Measurements from ENCODE around the gene RNPEPL1.

DNA sequence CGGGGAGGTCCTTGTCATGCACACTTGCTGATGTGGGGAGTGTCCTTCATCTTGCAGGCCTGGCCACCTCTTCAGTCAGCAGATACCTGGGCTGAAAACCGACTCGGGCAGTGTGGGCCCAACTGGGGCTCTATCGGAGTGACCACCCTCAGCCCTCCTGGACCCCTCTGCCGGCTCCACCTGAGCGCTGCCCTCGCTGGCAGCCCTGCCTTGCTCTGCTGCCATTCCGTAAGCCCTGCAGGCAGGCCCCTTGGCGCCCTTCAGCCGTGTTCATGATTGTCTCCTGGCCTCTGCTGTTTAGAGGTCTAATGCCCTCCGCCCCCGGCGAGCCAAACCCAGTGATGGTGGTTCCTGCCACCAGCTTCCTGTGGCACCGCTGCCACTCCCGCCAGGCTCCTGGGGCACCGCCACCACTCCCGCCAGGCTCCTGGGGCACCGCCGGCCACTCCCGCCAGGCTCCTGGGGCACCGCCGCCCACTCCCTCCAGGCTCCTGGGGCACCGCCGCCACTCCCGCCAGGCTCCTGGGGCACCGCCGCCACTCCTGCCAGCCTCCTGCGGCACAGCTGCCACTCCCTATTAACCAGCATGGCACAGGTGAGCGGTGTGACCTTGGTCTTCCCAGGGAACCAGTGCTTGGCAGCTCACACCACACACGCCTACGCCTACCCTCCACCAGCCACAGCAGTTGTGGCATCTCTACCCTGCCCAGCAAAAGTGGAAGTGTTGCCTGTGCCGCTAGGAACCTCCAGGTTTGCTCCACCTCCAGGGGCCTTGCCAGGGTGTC lies 34.2 kb downstream of the RNPEPL1 start:
- TF ChIP-seq, protein P1, sequence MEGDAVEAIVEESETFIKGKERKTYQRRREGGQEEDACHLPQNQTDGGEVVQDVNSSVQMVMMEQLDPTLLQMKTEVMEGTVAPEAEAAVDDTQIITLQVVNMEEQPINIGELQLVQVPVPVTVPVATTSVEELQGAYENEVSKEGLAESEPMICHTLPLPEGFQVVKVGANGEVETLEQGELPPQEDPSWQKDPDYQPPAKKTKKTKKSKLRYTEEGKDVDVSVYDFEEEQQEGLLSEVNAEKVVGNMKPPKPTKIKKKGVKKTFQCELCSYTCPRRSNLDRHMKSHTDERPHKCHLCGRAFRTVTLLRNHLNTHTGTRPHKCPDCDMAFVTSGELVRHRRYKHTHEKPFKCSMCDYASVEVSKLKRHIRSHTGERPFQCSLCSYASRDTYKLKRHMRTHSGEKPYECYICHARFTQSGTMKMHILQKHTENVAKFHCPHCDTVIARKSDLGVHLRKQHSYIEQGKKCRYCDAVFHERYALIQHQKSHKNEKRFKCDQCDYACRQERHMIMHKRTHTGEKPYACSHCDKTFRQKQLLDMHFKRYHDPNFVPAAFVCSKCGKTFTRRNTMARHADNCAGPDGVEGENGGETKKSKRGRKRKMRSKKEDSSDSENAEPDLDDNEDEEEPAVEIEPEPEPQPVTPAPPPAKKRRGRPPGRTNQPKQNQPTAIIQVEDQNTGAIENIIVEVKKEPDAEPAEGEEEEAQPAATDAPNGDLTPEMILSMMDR (IDR thresholded peaks at IDR 0.05), result no peak
- TF ChIP-seq POLR2AphosphoS5 (IDR thresholded peaks at IDR 0.05), result no peak
- TF ChIP-seq POLR2A (IDR thresholded peaks at IDR 0.05), result no peak
